ENCODE measurements around the gene CEP85L.

Gene CEP85L

GRCh38 chr6:118679327-118679901 lies 28.0 kb upstream of the CEP85L start:
- Histone ChIP-seq H3K27me3 (ENCODE audit: insufficient read depth, low read depth) (no peaks in the 10 kb centered on the region), H4K20me1 (ENCODE audit: insufficient read depth) (no peaks in the 10 kb centered on the region), H3K9ac (no peak overlapping the region), H3K4me2 (no peak overlapping the region), H3K36me3 (ENCODE audit: insufficient read depth) (no peaks in the 10 kb centered on the region), H3K27ac (no peak overlapping the region), H3K79me2 (ENCODE audit: insufficient read depth, low read depth) (no peaks in the 10 kb centered on the region), H2AFZ (ENCODE audit: low read depth) (no peak overlapping the region), H3K4me3 (IDR thresholded peaks at IDR 0.05; ENCODE audit: insufficient read depth, low read depth, low read length) (no peak overlapping the region), H3K4me1 (ENCODE audit: low read depth, poor library complexity, severe bottlenecking) (no peaks in the 10 kb centered on the region)
- no peak for TF ChIP-seq CTCF (conservative IDR thresholded peaks at IDR 0.05; ENCODE audit: low read depth, low read length)

GRCh38 chr6:118678866-118679265 lies 27.5 kb upstream of the CEP85L start:
- H2AFZ ChIP-seq (ENCODE audit: low read depth): no peak overlapping the region
- no peaks in the 10 kb centered on the region for H3K79me2 ChIP-seq (ENCODE audit: insufficient read depth, low read depth)
- H3K36me3 ChIP-seq (ENCODE audit: insufficient read depth): no peaks in the 10 kb centered on the region

GRCh38 chr6:118677193-118677592 lies 25.8 kb upstream of the CEP85L start:
- TF ChIP-seq CTCF (conservative IDR thresholded peaks at IDR 0.05; ENCODE audit: low read depth, low read length): no peak
- no peaks in the 10 kb centered on the region for H3K27me3 ChIP-seq (ENCODE audit: insufficient read depth, low read depth)

More at GRCh38 chr6:118678866-118679265, 27.5 kb upstream of the CEP85L start:
- H4K20me1 ChIP-seq (ENCODE audit: insufficient read depth): no peaks in the 10 kb centered on the region
- H3K27ac ChIP-seq: no peak overlapping the region
- no peak overlapping the region for H3K4me2 ChIP-seq
- H3K4me3 ChIP-seq (IDR thresholded peaks at IDR 0.05; ENCODE audit: insufficient read depth, low read depth, low read length): no peak overlapping the region
- H3K9ac ChIP-seq: no peak overlapping the region
- TF ChIP-seq CTCF (conservative IDR thresholded peaks at IDR 0.05; ENCODE audit: low read depth, low read length): no peak
- H3K4me1 ChIP-seq (ENCODE audit: low read depth, poor library complexity, severe bottlenecking): no peaks in the 10 kb centered on the region
- no peaks in the 10 kb centered on the region for H3K27me3 ChIP-seq (ENCODE audit: insufficient read depth, low read depth)

GRCh38 chr6:118675225-118675624 lies 23.8 kb upstream of the CEP85L start:
- no peak overlapping the region for H3K4me3 ChIP-seq (IDR thresholded peaks at IDR 0.05; ENCODE audit: insufficient read depth, low read depth, low read length)
- TF ChIP-seq CTCF (conservative IDR thresholded peaks at IDR 0.05; ENCODE audit: low read depth, low read length): no peak
- no peak overlapping the region for H3K4me2 ChIP-seq
- no peak overlapping the region for H3K27ac ChIP-seq
- H4K20me1 ChIP-seq (ENCODE audit: insufficient read depth): no peaks in the 10 kb centered on the region
- no peaks in the 10 kb centered on the region for H3K4me1 ChIP-seq (ENCODE audit: low read depth, poor library complexity, severe bottlenecking)
- H3K9ac ChIP-seq: no peak overlapping the region
- H2AFZ ChIP-seq (ENCODE audit: low read depth): no peak overlapping the region
- H3K36me3 ChIP-seq (ENCODE audit: insufficient read depth): no peaks in the 10 kb centered on the region
- H3K27me3 ChIP-seq (ENCODE audit: insufficient read depth, low read depth): no peaks in the 10 kb centered on the region
- no peaks in the 10 kb centered on the region for H3K79me2 ChIP-seq (ENCODE audit: insufficient read depth, low read depth)

More at GRCh38 chr6:118677193-118677592, 25.8 kb upstream of the CEP85L start:
- no peaks in the 10 kb centered on the region for H4K20me1 ChIP-seq (ENCODE audit: insufficient read depth)
- no peak overlapping the region for H3K27ac ChIP-seq
- H3K4me1 ChIP-seq (ENCODE audit: low read depth, poor library complexity, severe bottlenecking): no peaks in the 10 kb centered on the region
- no peak overlapping the region for H3K4me2 ChIP-seq
- H3K79me2 ChIP-seq (ENCODE audit: insufficient read depth, low read depth): no peaks in the 10 kb centered on the region
- H2AFZ ChIP-seq (ENCODE audit: low read depth): no peak overlapping the region
- no peaks in the 10 kb centered on the region for H3K36me3 ChIP-seq (ENCODE audit: insufficient read depth)
- no peak overlapping the region for H3K4me3 ChIP-seq (IDR thresholded peaks at IDR 0.05; ENCODE audit: insufficient read depth, low read depth, low read length)
- H3K9ac ChIP-seq: no peak overlapping the region

Measured in KMS-11 (cell line).